K562 (cell line): Measurements from ENCODE around the gene TPCN1. TPM values are rescaled to one million over a fixed set of nuclear protein-coding genes. Genes with fewer than 3 reads are reported as not detected.

Source experiments
- BRD4 ChIP-seq: fragments of 200-600 bp; sonication (generic); IDR thresholded peaks from 2 replicates; pipeline ENCODE4 v1.6.1; 2017; ENCODE audit warnings: inconsistent platforms
- DACH1 ChIP-seq: fragments of 450-650 bp; IDR thresholded peaks from 2 replicates; pipeline ENCODE4 v1.6.1; 2018; ENCODE audit not compliant: partially characterized antibody
- E2F6 ChIP-seq, 2 experiments: IDR thresholded peaks; 2 replicates each; pipeline ENCODE4 v1.6.1; 2011; ENCODE audit warnings: borderline replicate concordance in 1 of 2, control low read depth in 1 of 2, low read depth in 1 of 2, low read length in 1 of 2, mild to moderate bottlenecking in 1 of 2, mixed read lengths in 1 of 2, moderate library complexity in 1 of 2; ENCODE audit not compliant: insufficient read depth in 1 of 2, insufficient read length in 1 of 2, poor library complexity in 1 of 2, severe bottlenecking in 1 of 2; ENCODE audit errors: extremely low read depth in 1 of 2
- FOSL1 ChIP-seq: fragments of 200-800 bp; sonication (Bioruptor generic); conservative IDR thresholded peaks from 2 replicates; pipeline ENCODE4 v1.6.1; 2016; ENCODE audit warnings: missing genetic modification characterization, missing compliant biosample characterization
- FUS ChIP-seq: fragments of 200-400 bp; formaldehyde crosslinking; optimal IDR thresholded peaks from 2 replicates; pipeline ENCODE3; 2017; ENCODE audit warnings: low read depth, low read length
- KLF13 ChIP-seq: fragments of 450-650 bp; IDR thresholded peaks from 2 replicates; pipeline ENCODE4 v1.6.1; 2016; ENCODE audit warnings: missing genetic modification characterization, low read depth, mild to moderate bottlenecking, missing compliant biosample characterization, moderate library complexity, borderline replicate concordance
- NR1H2 ChIP-seq: sonication (generic); formaldehyde crosslinking; IDR thresholded peaks from 2 replicates; pipeline ENCODE4 v1.4.0; 2020; ENCODE audit warnings: mild to moderate bottlenecking, missing genetic modification reagents
- PHF20 ChIP-seq: fragments of 450-650 bp; IDR thresholded peaks from 2 replicates; pipeline ENCODE4 v1.6.1; 2018; ENCODE audit not compliant: partially characterized antibody
- POLR2AphosphoS5 ChIP-seq: IDR thresholded peaks from 2 replicates; pipeline ENCODE4 v1.6.1; 2011; ENCODE audit warnings: mild to moderate bottlenecking, low read depth, low read length, moderate library complexity; ENCODE audit not compliant: control insufficient read depth, insufficient read depth
- PRMT5 ChIP-seq: sonication (generic); formaldehyde crosslinking; IDR thresholded peaks from 2 replicates; pipeline ENCODE4 v1.5.0; 2020; ENCODE audit warnings: missing genetic modification reagents
- PTRF ChIP-seq: fragments of 450-650 bp; IDR thresholded peaks from 2 replicates; pipeline ENCODE4 v1.6.1; 2016; ENCODE audit warnings: mild to moderate bottlenecking, missing genetic modification characterization, missing compliant biosample characterization
- SMARCE1 ChIP-seq: fragments of 450-650 bp; IDR thresholded peaks from 2 replicates; pipeline ENCODE4 v1.7.1; 2016; ENCODE audit warnings: mild to moderate bottlenecking
- SREBF1 ChIP-seq: fragments of 150-350 bp; IDR thresholded peaks from 2 replicates; pipeline ENCODE4 v1.6.1; 2014; ENCODE audit warnings: antibody characterized with exemption, low read depth, low read length, borderline replicate concordance
- SUPT5H ChIP-seq: fragments of 450-650 bp; IDR thresholded peaks from 2 replicates; pipeline ENCODE4 v1.6.1; 2016
- TAF7 ChIP-seq: fragments of 450-650 bp; IDR thresholded peaks from 2 replicates; pipeline ENCODE4 v1.6.1; 2016; ENCODE audit warnings: missing genetic modification characterization, missing compliant biosample characterization
- TEAD1 ChIP-seq, 2 experiments: fragments of 450-650 bp in 1 of 2; sonication (generic) in 1 of 2; formaldehyde crosslinking; IDR thresholded peaks; 2 replicates each; pipeline versions ENCODE4 v1.4.0 to v1.8.0; 2020 to 2022; ENCODE audit warnings: mild to moderate bottlenecking in 2 of 2, missing genetic modification reagents in 1 of 2
- THAP12 ChIP-seq: fragments of 250-450 bp; sonication (Bioruptor Pico); IDR thresholded peaks from 2 replicates; pipeline ENCODE4 v1.9.0; 2021; ENCODE audit warnings: mild to moderate bottlenecking, inconsistent platforms
- U2AF1 ChIP-seq: fragments of 200-400 bp; formaldehyde crosslinking; optimal IDR thresholded peaks from 2 replicates; pipeline ENCODE3; 2017; ENCODE audit warnings: mild to moderate bottlenecking, low read depth, low read length, moderate library complexity
- VEZF1 ChIP-seq: fragments of 200-800 bp; sonication (Bioruptor generic); IDR thresholded peaks from 2 replicates; pipeline ENCODE4 v1.6.1; 2017; ENCODE audit warnings: missing genetic modification characterization, missing compliant biosample characterization
- ZNF740 ChIP-seq, 3 experiments: fragments of 200-800 bp in 1 of 3; sonication (Bioruptor generic) in 1 of 3; sonication (generic) in 1 of 3; formaldehyde crosslinking in 1 of 3; IDR thresholded peaks; 2 replicates each; pipeline versions ENCODE4 v1.6.1 to v1.8.0; 2016 to 2022; ENCODE audit warnings: mild to moderate bottlenecking in 2 of 3, missing compliant biosample characterization in 2 of 3, missing genetic modification characterization in 2 of 3, missing genetic modification reagents in 1 of 3
- ZNF766 ChIP-seq: fragments of 200-800 bp; sonication (Bioruptor generic); conservative IDR thresholded peaks from 2 replicates; pipeline ENCODE4 v1.6.1; 2016; ENCODE audit warnings: missing genetic modification characterization, missing compliant biosample characterization
- polyA plus RNA-seq, 8 experiments: library from polyadenylated mRNA; depleted of rRNA in 4 of 8; stranded (reverse) in 5 of 8; unstranded in 3 of 8; fragments of >200 nt; fragmentation: Nextera tagmentation in 2 of 8; fragmentation: Illumina TruSeq in 1 of 8; extraction: Ambion mirVana in 2 of 8; extraction: Trizol in 1 of 8; gene quantifications; 2 replicates each; pipeline versions ENCODE4 v1.2.1 to v1.2.3, GENCODE V29; 2011 to 2014; ENCODE audit warnings: inconsistent platforms in 1 of 8, missing spikeins in 1 of 8
- total RNA-seq, 7 experiments: library from RNA; depleted of rRNA in 6 of 7; stranded (reverse); fragments of >200 nt in 6 of 7; fragmentation: Illumina TruSeq in 2 of 7; extraction: Trizol in 2 of 7; gene quantifications; 2 replicates each; pipeline versions ENCODE4 v1.2.1 to v1.2.3, GENCODE V29; 2011 to 2021; ENCODE audit warnings: low replicate concordance in 1 of 7

TPCN1 gene
- total and polyA plus RNA-seq, 9 of the 15 experiments (the other 6 are each of a cell fraction or from before 2014, with no cell fraction given), result 0.80 to 23.8 (median 7.4) TPM

GRCh38 chr12:113185180-113186032 lies 35.9 kb upstream of the TPCN1 start, which contains the start of the genes DDX54 and RITA1 (continued):
- no peak for TF ChIP-seq DACH1
- TF ChIP-seq KLF13 (tag), result peak; percentile 89
- TF ChIP-seq PHF20, result peak; percentile 88
- peak; percentile 93 for TF ChIP-seq BRD4
- peak; percentile 85; the same call in 1 of the 2 replicates for TF ChIP-seq PRMT5
- peak; percentile 40; the same call in 1 of the 2 replicates for TF ChIP-seq FOSL1
- TF ChIP-seq E2F6 (IDR thresholded peaks at IDR 0.05; ENCODE audit: borderline replicate concordance in 1 of 2, extremely low read depth in 1 of 2, insufficient read depth in 1 of 2, insufficient read length in 1 of 2, low read depth in 1 of 2, low read length in 1 of 2, poor library complexity in 1 of 2, severe bottlenecking in 1 of 2), result peak; percentile 7 to 51
- 0 out of 2 replicates have a peak, but pooled peaks have one; percentile 45 for TF ChIP-seq SREBF1
- peak; percentile 63 for TF ChIP-seq POLR2AphosphoS5
- TF ChIP-seq TAF7, result peak; percentile 94
- no peak for TF ChIP-seq PTRF
- TF ChIP-seq VEZF1, result peak; percentile 64
- 0 out of 2 replicates have a peak, but pooled peaks have one; percentile 42 for TF ChIP-seq SMARCE1
- TF ChIP-seq NR1H2 (CRISPR knock-in tag), result peak; percentile 68; the same call in 1 of the 2 replicates
- peak; percentile 72 for TF ChIP-seq U2AF1
- peak; percentile 20 for TF ChIP-seq THAP12
- peak; percentile 97 for TF ChIP-seq ZNF740 (CRISPR knock-in tag; IDR thresholded peaks at IDR 0.05)
- TF ChIP-seq ZNF740 (tag; IDR thresholded peaks at IDR 0.05), result peak in 1 of 2 experiments; percentile 90; a peak in 2 of 4 replicates
- TF ChIP-seq ZNF766 (CRISPR knock-in tag), result no peak
- peak; percentile 93 for TF ChIP-seq SUPT5H
- TF ChIP-seq TEAD1 (CRISPR knock-in tag; IDR thresholded peaks at IDR 0.05), result peak in 1 of 2 experiments; percentile 89; a peak in 2 of 4 replicates
- peak; percentile 28 for TF ChIP-seq FUS
